Hindlimb muscle (tissue), 1 donor: ENCODE results near the gene LSP1. TPM values are rescaled to one million over a fixed set of nuclear protein-coding genes. Genes with fewer than 3 reads are reported as not detected.
"Not testable (repeated sequence)": the region's sequence is repeated elsewhere in the genome, so short reads cannot be mapped to it uniquely, and the experiment has no call there.

Experiments
- DNase-seq: peaks from one replicate; pipeline ENCODE4 v3.0.0-alpha.2; 2013
- polyA plus RNA-seq: library from polyadenylated mRNA; unstranded; fragments of 120-200 nt; gene quantifications from one replicate; pipeline ENCODE4 v1.2.1, GENCODE V29; 2013; ENCODE audit not compliant: insufficient read length

LSP1 gene
- polyA plus RNA-seq, 1 donor = 77.7 TPM

DNA sequence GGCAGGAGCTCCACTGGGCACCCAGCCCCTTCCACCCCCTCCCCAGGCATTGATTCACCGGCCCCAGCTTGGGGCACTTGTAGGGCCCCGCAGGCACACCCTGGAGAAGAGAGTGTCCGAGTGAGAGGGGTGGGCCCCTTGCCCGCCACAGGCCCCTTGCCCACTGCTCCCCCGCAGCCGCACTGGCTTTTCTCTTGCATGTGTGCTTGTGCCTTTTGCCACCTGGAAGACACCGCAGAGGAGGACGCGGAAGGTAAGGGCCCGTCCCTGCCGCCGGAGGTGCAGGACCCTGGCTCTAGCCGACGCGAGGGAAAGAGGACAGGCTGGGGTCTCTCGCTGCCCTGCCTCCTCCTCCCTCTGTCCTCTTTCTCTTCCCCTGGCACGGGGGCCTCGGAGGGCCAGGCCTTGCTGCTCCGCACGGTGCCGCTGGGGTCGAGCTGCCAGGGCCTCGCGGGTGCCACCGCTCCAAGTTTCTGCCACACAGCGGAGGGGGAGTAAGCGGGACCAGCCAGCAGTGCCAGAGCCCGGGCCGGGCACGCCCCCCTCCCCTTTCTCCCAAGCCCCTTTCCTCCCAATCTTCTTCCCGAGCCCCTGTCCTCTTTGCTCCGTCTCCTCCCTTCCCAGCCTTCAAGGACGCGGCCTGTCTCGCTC lies 76.1 kb downstream of the LSP1 start:
- DNase-seq = no peak

GRCh38 chr11:1929621-1930461 lies 77.0 kb downstream of the LSP1 start:
- DNase-seq = no peak

GRCh38 chr11:1930462-1930830 lies 77.6 kb downstream of the LSP1 start:
- DNase-seq = no peak

GRCh38 chr11:1931341-1932104 lies 78.6 kb downstream of the LSP1 start:
- DNase-seq = peak; percentile 80

GRCh38 chr11:1932105-1932480 lies 79.2 kb downstream of the LSP1 start:
- DNase-seq = no peak

DNA sequence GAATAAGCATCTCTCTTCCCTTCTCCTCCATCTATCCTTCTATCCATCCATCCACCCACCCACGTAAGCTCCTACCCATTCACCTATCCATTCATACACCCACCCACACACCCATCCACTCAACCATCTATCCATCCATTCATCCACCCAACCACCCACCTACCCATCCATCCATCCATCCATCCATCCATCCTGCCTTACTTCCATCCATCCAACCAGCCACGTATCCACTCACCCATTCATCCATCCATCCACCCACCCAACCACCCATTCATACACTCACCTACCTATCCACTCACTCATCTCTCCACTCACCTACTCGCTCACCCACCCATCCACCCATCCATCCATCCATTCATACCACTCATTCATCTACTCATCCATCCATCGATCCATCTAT lies 79.8 kb downstream of the LSP1 start:
- DNase-seq = no peak

DNA sequence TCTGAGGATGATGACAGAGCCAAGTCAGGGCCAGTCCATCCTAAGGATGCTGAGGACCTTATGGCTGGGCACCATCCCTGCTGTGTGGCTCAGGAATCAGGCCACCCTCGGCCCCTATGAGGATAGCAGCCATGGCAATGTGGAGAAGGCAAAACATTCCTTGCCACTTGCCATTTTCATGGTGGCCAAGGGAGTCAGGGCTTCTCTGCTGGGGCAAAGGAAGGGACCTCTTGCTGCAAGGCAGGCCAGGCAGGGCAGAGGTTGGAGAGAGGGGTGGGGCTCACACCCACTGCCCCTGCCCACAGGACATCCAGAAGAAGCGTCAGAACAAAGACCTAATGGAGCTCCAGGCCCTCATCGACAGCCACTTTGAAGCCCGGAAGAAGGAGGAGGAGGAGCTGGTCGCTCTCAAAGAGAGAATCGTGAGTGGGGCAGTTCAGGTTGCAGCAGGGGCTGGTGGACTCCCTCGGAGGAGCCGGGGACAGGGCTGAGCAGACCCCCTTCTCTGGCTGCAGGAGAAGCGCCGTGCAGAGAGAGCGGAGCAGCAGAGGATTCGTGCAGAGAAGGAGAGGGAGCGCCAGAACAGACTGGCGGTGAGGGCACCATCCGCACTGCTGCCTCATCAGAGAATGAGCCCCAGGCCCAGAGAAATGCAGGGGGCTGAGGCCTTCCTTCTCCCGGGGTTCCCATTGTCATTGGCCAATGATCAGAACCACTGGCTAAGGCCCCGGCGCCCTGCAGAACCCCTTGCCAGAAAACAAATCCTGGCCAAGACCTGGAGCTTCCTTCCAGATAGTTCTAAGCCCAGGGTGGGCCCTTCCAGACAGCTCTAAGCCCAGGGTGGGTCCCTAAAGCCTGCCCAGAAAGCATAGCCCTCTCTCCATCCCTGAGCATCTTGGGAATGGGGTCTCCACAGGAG lies 80.8 kb downstream of the LSP1 start:
- no peak for DNase-seq

GRCh38 chr11:1934335-1935155 lies 81.7 kb downstream of the LSP1 start:
- DNase-seq = no peak

GRCh38 chr11:1935156-1936071 lies 82.5 kb downstream of the LSP1 start:
- no peak for DNase-seq

GRCh38 chr11:1936072-1936780 lies 83.3 kb downstream of the LSP1 start:
- no peak for DNase-seq

- no peak for DNase-seq
Measured at GRCh38 chr11:1936781-1937615, 84.1 kb downstream of the LSP1 start.

DNA sequence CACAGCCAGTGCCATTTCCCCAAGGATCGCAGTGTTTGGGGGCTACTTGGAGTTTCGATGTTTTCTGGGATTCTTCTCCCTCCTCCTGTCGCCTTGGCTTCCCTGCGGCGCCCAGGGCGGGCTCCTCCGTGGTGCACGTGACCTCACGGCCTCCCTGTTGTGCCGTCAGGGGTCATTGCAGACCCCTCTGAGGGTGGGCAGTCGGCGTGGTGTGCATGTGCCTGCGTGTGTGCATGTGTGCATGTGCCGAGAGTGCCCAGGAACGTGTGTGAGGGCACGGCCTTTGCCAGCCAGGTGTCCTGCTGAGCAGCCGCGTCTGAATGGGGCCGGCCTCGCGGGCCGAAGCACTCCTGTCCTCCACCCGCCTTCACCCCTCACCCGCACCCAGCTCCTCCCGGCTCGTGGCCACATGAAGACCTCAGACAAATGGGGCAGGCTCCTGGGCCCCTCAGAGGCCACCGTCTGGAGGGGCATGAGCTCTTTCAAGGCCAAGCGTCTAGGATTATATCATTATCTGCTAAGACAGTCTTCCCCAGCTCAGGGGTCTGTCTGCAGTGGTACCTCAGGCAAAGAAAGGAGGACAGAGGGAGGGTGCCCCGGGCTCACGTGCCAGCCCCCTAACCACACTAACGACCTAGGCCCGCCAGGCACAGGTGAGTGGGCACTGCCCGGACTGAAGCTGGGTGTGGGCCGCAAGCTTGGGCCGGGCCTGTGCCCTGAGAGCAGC lies 84.9 kb downstream of the LSP1 start:
- DNase-seq = no peak

DNA sequence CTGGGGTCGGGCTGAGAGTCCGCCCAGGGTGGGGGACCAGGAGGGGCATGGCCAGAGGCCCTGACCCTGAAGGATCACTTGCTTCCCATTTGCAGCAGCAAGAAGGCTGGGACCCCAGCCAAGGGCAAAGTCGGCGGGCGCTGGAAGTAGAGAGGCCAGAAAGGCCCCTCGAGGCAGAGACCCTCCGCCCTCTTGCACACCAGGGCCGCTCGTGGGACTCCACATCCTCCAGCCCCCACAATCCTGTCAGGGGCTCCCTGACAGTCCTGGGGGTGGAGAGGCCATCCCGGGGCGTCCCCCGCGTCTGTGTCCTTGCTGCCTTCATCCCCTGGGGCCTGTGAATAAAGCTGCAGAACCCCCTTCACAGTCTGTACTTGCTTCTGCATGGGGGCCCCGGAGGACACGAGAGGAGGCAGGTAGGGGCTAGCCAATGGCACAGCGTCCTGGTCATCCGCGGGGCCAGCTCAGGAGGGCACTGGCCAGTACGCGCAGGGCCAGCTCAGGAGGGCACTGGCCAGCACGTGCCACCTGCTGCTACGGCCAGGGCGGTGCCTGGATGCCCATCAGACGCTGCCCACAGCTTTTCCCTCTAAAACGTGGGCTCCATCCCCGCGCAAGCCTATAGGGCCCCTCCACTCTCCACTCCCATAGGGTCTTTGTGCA lies 85.6 kb downstream of the LSP1 start:
- DNase-seq = no peak

DNA sequence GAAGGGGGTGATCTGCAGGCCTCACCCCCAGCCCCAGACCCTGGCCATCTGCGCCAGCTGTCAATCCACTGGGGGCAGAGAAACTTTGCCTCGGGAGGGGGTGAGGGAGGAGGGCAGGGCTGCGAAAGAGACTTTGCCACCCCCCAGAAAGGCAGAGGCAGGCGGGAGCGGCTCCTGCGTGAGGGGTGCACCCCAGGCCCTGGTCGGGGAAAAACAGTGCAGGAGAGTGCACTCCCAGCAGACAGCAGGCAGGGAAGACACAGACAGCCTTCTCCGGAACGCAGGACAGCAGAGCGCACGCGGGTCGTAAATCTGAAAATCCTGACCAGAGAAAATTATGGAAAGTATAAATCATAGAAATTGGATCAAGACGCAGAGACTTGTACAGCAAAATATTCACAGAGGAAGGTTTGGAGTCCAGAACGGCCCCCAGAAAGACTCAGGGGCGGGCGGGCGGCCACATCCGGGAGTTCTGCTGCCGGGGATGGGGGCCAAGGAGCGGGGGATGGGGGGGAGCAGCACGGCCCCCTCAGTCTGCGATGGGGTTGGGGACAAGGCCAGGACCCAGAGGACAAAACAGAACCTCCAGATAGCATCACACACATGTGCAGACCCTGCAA lies 86.2 kb downstream of the LSP1 start:
- DNase-seq = peak; percentile 74

- DNase-seq = not testable (repeated sequence)
Measured at GRCh38 chr11:1939788-1940187, 86.9 kb downstream of the LSP1 start.
